Measurements from ENCODE around the gene TMEM169. TPM values are rescaled to one million over a fixed set of nuclear protein-coding genes. Genes with fewer than 3 reads are reported as not detected.
A peak's percentile ranks its signal among the peaks of the same experiment; 100 is the strongest.

The TMEM169 gene
- total and polyA plus RNA-seq, 9 of the 15 experiments (the other 6 are each of a cell fraction or from before 2014, with no cell fraction given), result 0.01 to 0.09 (median 0.04) TPM; not detected in 5

GRCh38 chr2:216104691-216105090 lies 23.0 kb downstream of the TMEM169 start:
- Histone ChIP-seq H3K27ac (ENCODE audit: extremely low read depth, low read depth, low read length) (no peak overlapping the region), H4K20me1 (replicated peaks; ENCODE audit: control insufficient read depth, insufficient read depth, low read length) (no peaks in the 10 kb centered on the region), H3K4me1 (replicated peaks in 1 of 2; ENCODE audit: control insufficient read depth in 2 of 2, insufficient read depth in 2 of 2, low read length in 2 of 2) (peaks cover 2 to 6% of the 10 kb centered on the region in 2 experiments; a peak in 3 of 5 replicates), H3K9ac (ENCODE audit: insufficient read depth in 1 of 2, low read depth in 2 of 2, low read length in 2 of 2) (no peak overlapping the region), H3K4me3 (no peak overlapping the region), H3K27me3 (ENCODE audit: control insufficient read depth in 2 of 2, insufficient read depth in 2 of 2, low read length in 2 of 2) (no peaks in the 10 kb centered on the region), H3K4me2 (ENCODE audit: insufficient read depth, low read length) (no peak overlapping the region), H3K9me1 (ENCODE audit: control insufficient read depth, insufficient read depth, low read length) (no peaks in the 10 kb centered on the region), H3K79me2 (ENCODE audit: control insufficient read depth, insufficient read depth, low read length) (peaks cover 6% of the 10 kb centered on the region), H3K9me3 (replicated peaks; ENCODE audit: control insufficient read depth, insufficient read depth, low read depth, low read length) (no peaks in the 10 kb centered on the region), H2AFZ (ENCODE audit: low read depth, low read length) (peak overlapping the region; percentile 58; the same call in 1 of the 2 replicates), H3K36me3 (ENCODE audit: control insufficient read depth, insufficient read depth, low read length) (no peaks in the 10 kb centered on the region)
- intact Hi-C loops (cut with micrococcal nuclease) (loop anchor here (5.0 to 10.0 kb wide), 3 partner anchors 32 to 150 kb away; no protein-coding TSS in a partner anchor), in situ Hi-C loops (cut with MboI) (no loop called here)
- no CpG with 5 or more reads among the region's 3 CpGs for WGBS (ENCODE audit: insufficient coverage, low coverage, missing lambda C conversion rate)
- TF ChIP-seq ZNF766 (CRISPR knock-in tag; conservative IDR thresholded peaks at IDR 0.05) (no peak), ZFPM2 (CRISPR knock-in tag; IDR thresholded peaks at IDR 0.05) (no peak), ZNF324 (CRISPR knock-in tag; IDR thresholded peaks at IDR 0.05) (no peak), ZZZ3 (IDR thresholded peaks at IDR 0.05) (no peak), NONO (IDR thresholded peaks at IDR 0.05; ENCODE audit: low read depth in 2 of 2, low read length in 1 of 2) (no peak), BRD9 (IDR thresholded peaks at IDR 0.05; ENCODE audit: low read depth, partially characterized antibody) (no peak), ZNF561 (CRISPR knock-in tag; conservative IDR thresholded peaks at IDR 0.05) (no peak), HDAC1 (IDR thresholded peaks at IDR 0.05) (no peak), ZNF699 (CRISPR knock-in tag; IDR thresholded peaks at IDR 0.05; ENCODE audit: insufficient replicate concordance) (no peak), RAD51 (IDR thresholded peaks at IDR 0.05; ENCODE audit: borderline replicate concordance, low read depth) (no peak), FOXJ2 (tag; IDR thresholded peaks at IDR 0.05) (no peak)
- FAIRE-seq (no peak), ATAC-seq (no peak), DNase-seq (ENCODE audit: extremely low read depth in 1 of 4, low spot score in 3 of 4) (no peak)
- POLR2A ChIA-PET, result no interaction called here
- no TSS peak for BruUV-seq (replicated peaks)
- CTCF ChIA-PET (ENCODE audit: low intra/inter-chr PET ratio), result no interaction called here

All from K562 (cell line).